Liver (tissue), 3 donors: Measurements from ENCODE around the gene LRFN5.

Source experiments
- GABPA ChIP-seq, 2 donors: IDR thresholded peaks in 1 of 2; conservative IDR thresholded peaks in 1 of 2; 2 replicates each; pipeline ENCODE4 v1.6.1; 2016; ENCODE audit warnings: antibody characterized with exemption in 2 of 2, mild to moderate bottlenecking in 1 of 2, moderate library complexity in 1 of 2
- JUND ChIP-seq, 2 donors: IDR thresholded peaks; 2 replicates each; pipeline ENCODE4 v1.6.1; 2016; ENCODE audit warnings: antibody characterized with exemption in 2 of 2
- RAD21 ChIP-seq, 2 donors: IDR thresholded peaks; 2 replicates each; pipeline ENCODE4 v1.6.1; 2016; ENCODE audit warnings: antibody characterized with exemption in 2 of 2, mild to moderate bottlenecking in 2 of 2
- TF ChIP-seq, protein P1 (sequence below): fragments of 150-350 bp; IDR thresholded peaks from 2 replicates; pipeline ENCODE4 v1.5.1; 2017; ENCODE audit warnings: improper control_type of control experiment, low read depth, low read length; ENCODE audit not compliant: missing input control
- donor health status: healthy.
- donor health status: healthy.

DNA sequence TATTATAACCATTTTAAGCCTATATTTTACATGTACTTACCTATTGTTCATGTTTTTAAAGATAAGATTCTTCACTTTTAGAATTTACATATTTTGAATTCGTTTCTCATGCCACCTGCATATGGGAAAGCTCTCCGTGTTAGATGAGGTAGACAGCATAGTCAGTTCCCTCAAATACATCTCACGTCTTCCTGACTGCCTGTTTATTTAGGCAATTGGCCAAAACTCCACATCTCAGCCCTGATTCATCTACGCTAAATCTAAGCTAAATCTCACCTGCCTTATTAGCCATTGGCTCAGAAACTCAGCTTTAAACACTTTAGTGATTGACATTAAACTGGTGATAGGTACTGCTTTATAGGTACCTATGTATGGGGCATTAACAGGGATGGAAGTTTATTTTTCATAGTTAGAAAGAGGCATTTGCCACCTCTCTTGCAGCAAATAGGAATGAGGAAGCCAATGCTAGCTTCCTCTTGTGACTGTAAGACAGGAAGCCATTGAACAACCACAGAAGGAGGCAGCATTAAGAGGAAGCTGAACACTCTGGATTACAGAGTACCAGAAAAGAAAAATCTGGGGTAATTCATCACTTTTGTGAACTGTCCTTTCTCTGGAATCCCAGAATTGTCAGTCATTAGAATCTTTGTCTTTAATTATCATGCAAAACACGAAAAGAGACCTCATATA is 111.9 kb downstream of the LRFN5 start:
- no peak for TF ChIP-seq RAD21 (IDR thresholded peaks at IDR 0.05)
- no peak for TF ChIP-seq GABPA (IDR thresholded peaks at IDR 0.05 in 1 of 2, conservative IDR thresholded peaks at IDR 0.05 in 1 of 2)
- TF ChIP-seq, protein P1, sequence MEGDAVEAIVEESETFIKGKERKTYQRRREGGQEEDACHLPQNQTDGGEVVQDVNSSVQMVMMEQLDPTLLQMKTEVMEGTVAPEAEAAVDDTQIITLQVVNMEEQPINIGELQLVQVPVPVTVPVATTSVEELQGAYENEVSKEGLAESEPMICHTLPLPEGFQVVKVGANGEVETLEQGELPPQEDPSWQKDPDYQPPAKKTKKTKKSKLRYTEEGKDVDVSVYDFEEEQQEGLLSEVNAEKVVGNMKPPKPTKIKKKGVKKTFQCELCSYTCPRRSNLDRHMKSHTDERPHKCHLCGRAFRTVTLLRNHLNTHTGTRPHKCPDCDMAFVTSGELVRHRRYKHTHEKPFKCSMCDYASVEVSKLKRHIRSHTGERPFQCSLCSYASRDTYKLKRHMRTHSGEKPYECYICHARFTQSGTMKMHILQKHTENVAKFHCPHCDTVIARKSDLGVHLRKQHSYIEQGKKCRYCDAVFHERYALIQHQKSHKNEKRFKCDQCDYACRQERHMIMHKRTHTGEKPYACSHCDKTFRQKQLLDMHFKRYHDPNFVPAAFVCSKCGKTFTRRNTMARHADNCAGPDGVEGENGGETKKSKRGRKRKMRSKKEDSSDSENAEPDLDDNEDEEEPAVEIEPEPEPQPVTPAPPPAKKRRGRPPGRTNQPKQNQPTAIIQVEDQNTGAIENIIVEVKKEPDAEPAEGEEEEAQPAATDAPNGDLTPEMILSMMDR: no peak
- no peak for TF ChIP-seq JUND (IDR thresholded peaks at IDR 0.05)
